HCT116 (cell line): Measurements from ENCODE around the gene CCDC192. TPM values are rescaled to one million over a fixed set of nuclear protein-coding genes. Genes with fewer than 3 reads are reported as not detected.

Experiments
- ATAC-seq: fragments of 200-7000 bp; cut with Tn5 transposase; 2 replicates; pipeline ENCODE4 v1.9.1; 2020; ENCODE audit warnings: mild to moderate bottlenecking, moderate library complexity
- BruUV-seq: library from RNA; stranded (reverse); fragments of 400-500 nt; replicated peaks from 2 replicates; lab custom pipeline; 2021; lab: Mats Ljungman, UMichigan
- CTCF ChIA-PET: fragments of 300-600 bp; sonication (Branson Sonifier 250); formaldehyde crosslinking; loops from one replicate; lab custom pipeline; 2021; ENCODE audit warnings: antibody characterized with exemption; lab: Charles Lee
- POLR2A ChIA-PET: fragments of 300-600, 350-600 bp; sonication (Branson Sonifier 250); formaldehyde crosslinking; loops from one replicate; lab custom pipeline; 2021; ENCODE audit warnings: antibody characterized with exemption; lab: Charles Lee
- RAD21 ChIA-PET, 2 experiments: fragments of 300-600 bp; sonication (Branson Sonifier 250); formaldehyde crosslinking; loops; one replicate each; lab custom pipeline; 2023; ENCODE audit warnings: low total read pairs in 2 of 2; ENCODE audit not compliant: uncharacterized antibody in 2 of 2, unreplicated experiment in 2 of 2, low non-redundant PET in 1 of 2; lab: Charles Lee
- DNase-seq: peaks from one replicate; pipeline ENCODE4 v3.0.0-alpha.2; 2010; ENCODE audit warnings: low read depth, low spot score
- H2AFZ ChIP-seq: fragments of 200-600 bp; shearing (Covaris generic), sonication (generic); 2 replicates; pipeline ENCODE4 v1.6.1; 2017; ENCODE audit warnings: low read depth, mixed run types, mixed read lengths, antibody characterized with exemption, low read length; ENCODE audit not compliant: poor library complexity, severe bottlenecking
- H3K27ac ChIP-seq: 2 replicates; pipeline ENCODE4 v1.5.1; 2012; ENCODE audit warnings: low read depth, low read length
- H3K27me3 ChIP-seq: fragments of 200-600 bp; sonication (generic); 2 replicates; pipeline ENCODE4 v1.6.1; 2016; ENCODE audit warnings: mixed run types, low read length, mixed read lengths; ENCODE audit not compliant: insufficient read depth
- H3K36me3 ChIP-seq, 2 experiments: fragments of 200-500 bp in 1 of 2; fragments of 200-600 bp in 1 of 2; sonication (Bioruptor generic) in 1 of 2; sonication (generic) in 1 of 2; 2 replicates each; pipeline versions ENCODE4 v1.5.1 to v1.6.1; 2014 to 2016; ENCODE audit warnings: low read length in 2 of 2, inconsistent platforms in 1 of 2, mixed read lengths in 1 of 2, mixed run types in 1 of 2; ENCODE audit not compliant: insufficient read depth in 2 of 2, control insufficient read depth in 1 of 2
- H3K4me1 ChIP-seq, 2 experiments: fragments of 200-600 bp in 1 of 2; sonication (generic) in 1 of 2; 2 replicates each; pipeline versions ENCODE4 v1.5.1 to v1.6.1; 2012 to 2017; ENCODE audit warnings: low read length in 2 of 2, inconsistent platforms in 1 of 2, mild to moderate bottlenecking in 1 of 2, mixed read lengths in 1 of 2, mixed run types in 1 of 2, moderate library complexity in 1 of 2; ENCODE audit not compliant: insufficient read depth in 2 of 2, control insufficient read depth in 1 of 2
- H3K4me2 ChIP-seq: fragments of 200-600 bp; sonication (generic); 2 replicates; pipeline ENCODE4 v1.6.1; 2017; ENCODE audit warnings: mixed run types, low read length, mixed read lengths
- H3K4me3 ChIP-seq, 2 experiments: fragments of 200-600 bp in 1 of 2; sonication (generic) in 1 of 2; replicated peaks in 1 of 2; 2 replicates each; pipeline ENCODE4 v1.5.1; 2011 to 2016; ENCODE audit warnings: low read length in 2 of 2, control low read depth in 1 of 2, low read depth in 1 of 2, mild to moderate bottlenecking in 1 of 2, mixed read lengths in 1 of 2, mixed run types in 1 of 2
- H3K79me2 ChIP-seq: fragments of 200-600 bp; sonication (generic); 2 replicates; pipeline ENCODE4 v1.6.1; 2017; ENCODE audit warnings: mild to moderate bottlenecking, mixed run types, low read length, moderate library complexity, mixed read lengths; ENCODE audit not compliant: insufficient read depth
- H3K9ac ChIP-seq: fragments of 200-600 bp; sonication (generic); 2 replicates; pipeline ENCODE4 v1.6.1; 2016; ENCODE audit warnings: low read length, mixed read lengths
- H3K9me2 ChIP-seq: fragments of 200-600 bp; sonication (generic), shearing (Covaris generic); 2 replicates; pipeline ENCODE4 v1.6.1; 2017; ENCODE audit warnings: mixed run types, mild to moderate bottlenecking, moderate library complexity; ENCODE audit not compliant: insufficient read depth
- H3K9me3 ChIP-seq, 2 experiments: fragments of 200-500 bp in 1 of 2; fragments of 200-600 bp in 1 of 2; sonication (Bioruptor generic) in 1 of 2; sonication (generic) in 1 of 2; 2 replicates each; pipeline ENCODE4 v1.6.1; 2014 to 2017; ENCODE audit warnings: low read length in 2 of 2, mixed read lengths in 2 of 2, inconsistent platforms in 1 of 2, low read depth in 1 of 2, mild to moderate bottlenecking in 1 of 2, mixed run types in 1 of 2, moderate library complexity in 1 of 2; ENCODE audit not compliant: control insufficient read depth in 1 of 2, insufficient read depth in 1 of 2
- H4K20me1 ChIP-seq: fragments of 200-600 bp; sonication (generic), shearing (Covaris generic); 2 replicates; pipeline ENCODE4 v1.6.1; 2017; ENCODE audit warnings: mixed run types, mild to moderate bottlenecking, moderate library complexity; ENCODE audit not compliant: insufficient read depth
- CEBPB ChIP-seq: IDR thresholded peaks from 2 replicates; pipeline ENCODE4 v1.6.1; 2012; ENCODE audit warnings: low read depth
- ELF1 ChIP-seq: IDR thresholded peaks from 2 replicates; pipeline ENCODE4 v1.6.1; 2012; ENCODE audit warnings: low read depth, borderline replicate concordance
- EZH2 ChIP-seq: fragments of 200-600 bp; sonication (generic); IDR thresholded peaks from 2 replicates; pipeline ENCODE4 v1.6.1; 2017; ENCODE audit warnings: antibody characterized with exemption, mixed run types
- EZH2phosphoT487 ChIP-seq: fragments of 200-600 bp; IDR thresholded peaks from 2 replicates; pipeline ENCODE4 v1.6.1; 2018; ENCODE audit warnings: antibody characterized with exemption, borderline replicate concordance
- FOSL1 ChIP-seq: IDR thresholded peaks from 2 replicates; pipeline ENCODE4 v1.6.1; 2012; ENCODE audit warnings: low read depth
- JUND ChIP-seq: IDR thresholded peaks from 2 replicates; pipeline ENCODE4 v1.6.1; 2012
- POLR2A ChIP-seq: IDR thresholded peaks from 2 replicates; pipeline ENCODE4 v1.7.0; 2011; ENCODE audit warnings: borderline replicate concordance; ENCODE audit not compliant: insufficient read depth, insufficient read length; ENCODE audit errors: extremely low read depth
- POLR2AphosphoS5 ChIP-seq: IDR thresholded peaks from 2 replicates; pipeline ENCODE4 v1.6.1; 2011; ENCODE audit warnings: mild to moderate bottlenecking, low read depth, low read length, moderate library complexity
- RAD21 ChIP-seq: IDR thresholded peaks from 2 replicates; pipeline ENCODE4 v1.6.1; 2012; ENCODE audit warnings: low read depth, mild to moderate bottlenecking
- REST ChIP-seq: IDR thresholded peaks from 2 replicates; pipeline ENCODE4 v1.6.1; 2012; ENCODE audit warnings: low read depth
- SP1 ChIP-seq: IDR thresholded peaks from 2 replicates; pipeline ENCODE4 v1.6.1; 2012; ENCODE audit warnings: low read depth
- YY1 ChIP-seq: IDR thresholded peaks from 2 replicates; pipeline ENCODE4 v1.6.1; 2011; ENCODE audit warnings: low read length, low read depth, moderate library complexity, mild to moderate bottlenecking; ENCODE audit not compliant: insufficient replicate concordance; ENCODE audit errors: extremely low read depth
- intact Hi-C: fragments of 100-400 bp; cut with micrococcal nuclease; formaldehyde crosslinking; loops from 2 replicates; pipeline ENCODE4 v1.10.0; 2022
- total RNA-seq: library from RNA; stranded (reverse); gene quantifications from one replicate; pipeline ENCODE4 v1.2.1, GENCODE V29; 2021; ENCODE audit not compliant: unreplicated experiment
- TF ChIP-seq, protein P1 (sequence below), 3 experiments: fragments of 200-600 bp in 1 of 3; sonication (generic) in 1 of 3; IDR thresholded peaks in 2 of 3; conservative IDR thresholded peaks in 1 of 3; 2 replicates each; pipeline ENCODE4 v1.5.1; 2012 to 2017; ENCODE audit warnings: low read depth in 2 of 3, low read length in 2 of 3, antibody characterized with exemption in 1 of 3, borderline replicate concordance in 1 of 3, control low read depth in 1 of 3, mild to moderate bottlenecking in 1 of 3, mixed read lengths in 1 of 3, mixed run types in 1 of 3, moderate library complexity in 1 of 3; ENCODE audit not compliant: insufficient read depth in 1 of 3

The CCDC192 gene
- total RNA-seq, 1 experiment from 2014 or later = not detected

- ChIA-PET POLR2A (no interaction called here), RAD21 (no interaction called here)
Observed at GRCh38 chr5:127848098-127848497, 144.9 kb downstream of the CCDC192 start.

More at GRCh38 chr5:127848098-127848497, 144.9 kb downstream of the CCDC192 start:
- DNase-seq (no peak), ATAC-seq (no peak)
- H3K9ac ChIP-seq = no peak overlapping the region
- no peaks in the 10 kb centered on the region for H4K20me1 ChIP-seq
- no peak overlapping the region for H2AFZ ChIP-seq
- CTCF ChIA-PET = no interaction called here
- no peaks in the 10 kb centered on the region for H3K4me1 ChIP-seq
- H3K9me3 ChIP-seq = no peaks in the 10 kb centered on the region
- intact Hi-C loops = no loop called here
- H3K36me3 ChIP-seq = no peaks in the 10 kb centered on the region
- no peaks in the 10 kb centered on the region for H3K9me2 ChIP-seq
- no peak overlapping the region for H3K27ac ChIP-seq
- no TSS peak for BruUV-seq
- H3K4me2 ChIP-seq = no peak overlapping the region
- TF ChIP-seq REST (no peak), EZH2 (no peak), SP1 (no peak), ELF1 (no peak), JUND (no peak), EZH2phosphoT487 (no peak), YY1 (no peak), FOSL1 (no peak), POLR2AphosphoS5 (no peak), RAD21 (no peak), CEBPB (no peak), POLR2A (no peak)
- TF ChIP-seq, protein P1, sequence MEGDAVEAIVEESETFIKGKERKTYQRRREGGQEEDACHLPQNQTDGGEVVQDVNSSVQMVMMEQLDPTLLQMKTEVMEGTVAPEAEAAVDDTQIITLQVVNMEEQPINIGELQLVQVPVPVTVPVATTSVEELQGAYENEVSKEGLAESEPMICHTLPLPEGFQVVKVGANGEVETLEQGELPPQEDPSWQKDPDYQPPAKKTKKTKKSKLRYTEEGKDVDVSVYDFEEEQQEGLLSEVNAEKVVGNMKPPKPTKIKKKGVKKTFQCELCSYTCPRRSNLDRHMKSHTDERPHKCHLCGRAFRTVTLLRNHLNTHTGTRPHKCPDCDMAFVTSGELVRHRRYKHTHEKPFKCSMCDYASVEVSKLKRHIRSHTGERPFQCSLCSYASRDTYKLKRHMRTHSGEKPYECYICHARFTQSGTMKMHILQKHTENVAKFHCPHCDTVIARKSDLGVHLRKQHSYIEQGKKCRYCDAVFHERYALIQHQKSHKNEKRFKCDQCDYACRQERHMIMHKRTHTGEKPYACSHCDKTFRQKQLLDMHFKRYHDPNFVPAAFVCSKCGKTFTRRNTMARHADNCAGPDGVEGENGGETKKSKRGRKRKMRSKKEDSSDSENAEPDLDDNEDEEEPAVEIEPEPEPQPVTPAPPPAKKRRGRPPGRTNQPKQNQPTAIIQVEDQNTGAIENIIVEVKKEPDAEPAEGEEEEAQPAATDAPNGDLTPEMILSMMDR (IDR thresholded peaks at IDR 0.05 in 2 of 3, conservative IDR thresholded peaks at IDR 0.05 in 1 of 3; ENCODE audit: borderline replicate concordance in 1 of 3, insufficient read depth in 1 of 3, low read depth in 2 of 3, low read length in 2 of 3) = no peak
- H3K27me3 ChIP-seq = no peaks in the 10 kb centered on the region
- no peaks in the 10 kb centered on the region for H3K79me2 ChIP-seq
- no peak overlapping the region for H3K4me3 ChIP-seq
